OCI-LY1 (cell line): ENCODE data around the gene CHMP1A.

Experiments
- CTCF ChIP-seq: fragments of 200-600 bp; sonication (generic), shearing (Covaris generic); IDR thresholded peaks from 2 replicates; pipeline ENCODE4 v1.5.1; 2017; ENCODE audit warnings: mild to moderate bottlenecking, antibody characterized with exemption, low read length, moderate library complexity, mixed read lengths
- EZH2 ChIP-seq: fragments of 200-600 bp; sonication (generic), shearing (Covaris generic); IDR thresholded peaks from 2 replicates; pipeline ENCODE4 v1.8.0; 2017; ENCODE audit warnings: borderline replicate concordance, mixed run types, mild to moderate bottlenecking, antibody characterized with exemption, low read length, moderate library complexity, mixed read lengths

- TF ChIP-seq CTCF (no peak), EZH2 (no peak)
Observed at GRCh38 chr16:89621698-89622409, 35.7 kb downstream of the CHMP1A start.
